Activated CD4-positive, alpha-beta T cell treated with anti-CD3 and anti-CD28 coated beads, Interleukin-2, amount 50 U/mL, for 24 hours (primary cell): ENCODE measurements around the gene FHIT.

Experiments
- DNase-seq, 2 donors: peaks; one replicate each; pipeline ENCODE4 v3.0.0-alpha.2; 2020; ENCODE audit warnings: low read depth in 1 of 2, low spot score in 1 of 2

FHIT gene

GRCh38 chr3:59873576-59874230, 1377.5 kb downstream of the FHIT start:
- no peak for DNase-seq

GRCh38 chr3:59872128-59872527, 1379.1 kb downstream of the FHIT start:
- DNase-seq = no peak

GRCh38 chr3:59867185-59868002, 1383.9 kb downstream of the FHIT start:
- no peak for DNase-seq

GRCh38 chr3:59866076-59866475, 1385.2 kb downstream of the FHIT start:
- no peak for DNase-seq

GRCh38 chr3:59865351-59865750, 1385.9 kb downstream of the FHIT start:
- no peak for DNase-seq

- DNase-seq = no peak
Measured at GRCh38 chr3:59862686-59863085, 1388.6 kb downstream of the FHIT start.

- DNase-seq = peak; percentile 60 to 71
Measured at GRCh38 chr3:59857589-59858346, 1393.5 kb downstream of the FHIT start.

GRCh38 chr3:59856934-59857460, 1394.3 kb downstream of the FHIT start:
- DNase-seq = no peak

- no peak for DNase-seq
Measured at GRCh38 chr3:59854061-59854709, 1397.1 kb downstream of the FHIT start.

- no peak for DNase-seq
Measured at GRCh38 chr3:59850417-59850816, 1400.8 kb downstream of the FHIT start.

- DNase-seq = no peak
Measured at GRCh38 chr3:59845386-59845785, 1405.9 kb downstream of the FHIT start.

GRCh38 chr3:59843821-59844220, 1407.4 kb downstream of the FHIT start:
- no peak for DNase-seq

GRCh38 chr3:59839810-59840515, 1411.3 kb downstream of the FHIT start:
- DNase-seq = no peak

- DNase-seq = no peak
Measured at GRCh38 chr3:59839283-59839682, 1412.0 kb downstream of the FHIT start.

GRCh38 chr3:59836531-59836930, 1414.7 kb downstream of the FHIT start:
- no peak for DNase-seq

- DNase-seq = no peak
Measured at GRCh38 chr3:59832702-59833101, 1418.5 kb downstream of the FHIT start.

- DNase-seq = no peak
Measured at GRCh38 chr3:59832241-59832640, 1419.0 kb downstream of the FHIT start.

- DNase-seq = no peak
Measured at GRCh38 chr3:59831394-59831793, 1419.9 kb downstream of the FHIT start.

- no peak for DNase-seq
Measured at GRCh38 chr3:59829527-59829926, 1421.7 kb downstream of the FHIT start.

GRCh38 chr3:59824876-59825275, 1426.4 kb downstream of the FHIT start:
- DNase-seq = no peak

GRCh38 chr3:59821274-59821673, 1430.0 kb downstream of the FHIT start:
- no peak for DNase-seq
